Mesothelial cell of epicardium (in vitro differentiated cells): ENCODE measurements around the gene ZFAND3. TPM values are rescaled to one million over a fixed set of nuclear protein-coding genes. Genes with fewer than 3 reads are reported as not detected.
"Not testable (repeated sequence)": the region's sequence is repeated elsewhere in the genome, so short reads cannot be mapped to it uniquely, and the experiment has no call there.

Experiments
- DNase-seq, 2 experiments: peaks; one replicate each; pipeline ENCODE4 v3.0.0; 2021; ENCODE audit warnings: low spot score in 2 of 2; ENCODE audit not compliant: unreplicated experiment in 2 of 2
- H3K27ac Mint-ChIP-seq: 2 replicates; pipeline ENCODE4 v1.8.0; 2021; ENCODE audit warnings: mixed read lengths
- H3K27me3 Mint-ChIP-seq: 2 replicates; pipeline ENCODE4 v1.8.0; 2021; ENCODE audit warnings: low read depth, mixed read lengths
- H3K36me3 Mint-ChIP-seq: 2 replicates; pipeline ENCODE4 v1.8.0; 2021; ENCODE audit warnings: mixed read lengths
- H3K4me1 Mint-ChIP-seq: 2 replicates; pipeline ENCODE4 v1.8.0; 2021; ENCODE audit warnings: mixed read lengths
- H3K4me3 Mint-ChIP-seq: 2 replicates; pipeline ENCODE4 v1.8.0; 2021; ENCODE audit warnings: mild to moderate bottlenecking, moderate library complexity, mixed read lengths
- H3K9me3 Mint-ChIP-seq: 2 replicates; pipeline ENCODE4 v1.8.0; 2021; ENCODE audit warnings: mixed read lengths
- total RNA-seq: library from RNA; stranded (reverse); gene quantifications from 3 replicates; pipeline ENCODE4 v1.2.1, GENCODE V29; 2021
- TF ChIP-seq, protein P1 (sequence below): fragments of 200-600 bp; sonication (generic); IDR thresholded peaks from one replicate; pipeline ENCODE4 v1.5.0; 2021; ENCODE audit warnings: antibody characterized with exemption; ENCODE audit not compliant: unreplicated experiment

Gene ZFAND3
- total RNA-seq, 1 donor from 2014 or later, result 81.2 TPM

DNA sequence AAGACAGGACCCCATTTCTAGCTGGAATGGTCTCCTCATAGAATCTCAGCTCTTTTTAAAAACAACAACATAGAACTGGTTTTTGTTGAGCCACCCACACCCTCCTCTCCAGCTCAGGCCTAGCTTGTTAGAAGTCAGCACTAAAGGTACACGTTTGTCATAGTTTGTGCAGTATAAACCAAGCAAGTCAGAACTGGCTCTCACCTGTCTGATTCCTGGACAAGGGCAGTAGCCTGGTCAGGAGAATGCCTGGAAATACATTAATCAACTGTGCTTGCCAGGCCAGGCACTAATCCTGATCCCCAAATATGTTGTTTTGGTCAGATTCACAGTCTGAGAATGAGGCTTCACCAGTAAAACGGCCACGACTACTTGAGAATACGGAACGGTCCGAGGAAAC, 296.7 kb downstream of the ZFAND3 start:
- H3K27me3 Mint-ChIP-seq, result no peaks in the 10 kb centered on the region
- no peak overlapping the region for H3K27ac Mint-ChIP-seq
- H3K9me3 Mint-ChIP-seq, result no peaks in the 10 kb centered on the region
- peaks cover 24% of the 10 kb centered on the region for H3K4me1 Mint-ChIP-seq
- TF ChIP-seq, protein P1, sequence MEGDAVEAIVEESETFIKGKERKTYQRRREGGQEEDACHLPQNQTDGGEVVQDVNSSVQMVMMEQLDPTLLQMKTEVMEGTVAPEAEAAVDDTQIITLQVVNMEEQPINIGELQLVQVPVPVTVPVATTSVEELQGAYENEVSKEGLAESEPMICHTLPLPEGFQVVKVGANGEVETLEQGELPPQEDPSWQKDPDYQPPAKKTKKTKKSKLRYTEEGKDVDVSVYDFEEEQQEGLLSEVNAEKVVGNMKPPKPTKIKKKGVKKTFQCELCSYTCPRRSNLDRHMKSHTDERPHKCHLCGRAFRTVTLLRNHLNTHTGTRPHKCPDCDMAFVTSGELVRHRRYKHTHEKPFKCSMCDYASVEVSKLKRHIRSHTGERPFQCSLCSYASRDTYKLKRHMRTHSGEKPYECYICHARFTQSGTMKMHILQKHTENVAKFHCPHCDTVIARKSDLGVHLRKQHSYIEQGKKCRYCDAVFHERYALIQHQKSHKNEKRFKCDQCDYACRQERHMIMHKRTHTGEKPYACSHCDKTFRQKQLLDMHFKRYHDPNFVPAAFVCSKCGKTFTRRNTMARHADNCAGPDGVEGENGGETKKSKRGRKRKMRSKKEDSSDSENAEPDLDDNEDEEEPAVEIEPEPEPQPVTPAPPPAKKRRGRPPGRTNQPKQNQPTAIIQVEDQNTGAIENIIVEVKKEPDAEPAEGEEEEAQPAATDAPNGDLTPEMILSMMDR, result no peak
- no peak for DNase-seq
- no peak overlapping the region for H3K4me3 Mint-ChIP-seq
- peaks cover 6% of the 10 kb centered on the region for H3K36me3 Mint-ChIP-seq

GRCh38 chr6:38117281-38117680, 297.8 kb downstream of the ZFAND3 start:
- Mint-ChIP-seq H3K9me3 (no peaks in the 10 kb centered on the region), H3K27ac (no peak overlapping the region), H3K36me3 (peaks cover 10% of the 10 kb centered on the region), H3K27me3 (no peaks in the 10 kb centered on the region), H3K4me3 (no peak overlapping the region), H3K4me1 (peaks cover 26% of the 10 kb centered on the region)
- no peak for DNase-seq
- TF ChIP-seq, protein P1, result no peak

DNA sequence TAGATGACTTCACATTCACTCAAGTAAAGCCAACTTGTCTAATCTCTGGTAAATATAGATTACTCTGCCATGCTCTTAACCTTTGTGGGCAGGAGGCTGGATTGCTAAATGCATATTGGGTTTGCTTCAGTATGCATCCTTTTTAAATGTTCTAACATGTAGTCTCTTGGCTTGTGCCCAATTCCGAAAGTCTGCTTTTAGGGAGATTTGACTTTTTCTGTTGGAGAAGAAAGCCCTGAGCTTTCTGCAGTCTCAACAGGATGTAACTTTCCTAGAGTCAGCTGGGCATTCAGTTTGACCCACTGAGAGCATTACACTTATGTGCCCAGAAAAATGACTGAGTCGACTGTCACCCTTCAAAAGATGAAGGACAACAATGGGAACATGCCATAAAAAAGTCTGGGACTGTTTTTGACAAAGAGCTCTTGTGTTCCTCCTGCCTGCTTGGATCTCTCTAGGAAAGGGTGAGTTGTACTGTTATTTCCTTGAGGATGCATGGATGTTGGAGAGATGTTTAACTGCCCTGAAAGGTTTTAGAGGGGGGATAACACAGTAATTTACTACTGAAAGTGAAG, 299.4 kb downstream of the ZFAND3 start:
- peaks cover 22% of the 10 kb centered on the region for H3K36me3 Mint-ChIP-seq
- no peak for DNase-seq
- no peaks in the 10 kb centered on the region for H3K9me3 Mint-ChIP-seq
- H3K4me3 Mint-ChIP-seq, result no peak overlapping the region
- H3K27ac Mint-ChIP-seq, result peak overlapping the region; percentile 19
- no peaks in the 10 kb centered on the region for H3K27me3 Mint-ChIP-seq
- peaks cover 23% of the 10 kb centered on the region for H3K4me1 Mint-ChIP-seq
- TF ChIP-seq, protein P1, result no peak

DNA sequence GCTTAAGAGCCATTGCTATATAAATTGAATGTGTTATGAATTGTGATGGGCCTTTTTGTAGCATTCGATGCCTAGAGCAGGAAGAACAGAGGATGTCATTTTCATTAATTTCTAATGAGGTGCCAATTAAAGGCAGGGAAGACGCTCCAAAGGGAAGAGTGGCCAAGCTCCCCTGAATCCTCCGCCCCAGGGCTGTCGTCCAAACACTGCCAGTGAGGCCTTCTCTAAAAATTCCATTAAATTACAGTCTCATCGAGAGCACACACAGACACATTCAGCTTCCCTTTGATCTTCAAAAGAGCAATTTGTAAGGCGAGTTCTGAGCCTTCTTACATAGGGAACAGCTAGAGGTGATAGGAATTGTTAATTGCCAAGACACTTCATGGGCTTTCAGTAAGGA, 300.0 kb downstream of the ZFAND3 start:
- H3K4me3 Mint-ChIP-seq, result no peak overlapping the region
- peaks cover 20% of the 10 kb centered on the region for H3K4me1 Mint-ChIP-seq
- no peaks in the 10 kb centered on the region for H3K27me3 Mint-ChIP-seq
- TF ChIP-seq, protein P1, result no peak
- DNase-seq, result no peak
- H3K36me3 Mint-ChIP-seq, result peaks cover 22% of the 10 kb centered on the region
- H3K9me3 Mint-ChIP-seq, result no peaks in the 10 kb centered on the region
- H3K27ac Mint-ChIP-seq, result peak overlapping the region; percentile 19

- Mint-ChIP-seq H3K9me3 (peaks cover 31% of the 10 kb centered on the region), H3K4me1 (peaks cover 12% of the 10 kb centered on the region), H3K36me3 (peaks cover 58% of the 10 kb centered on the region)
- not testable (repeated sequence) for H3K4me3 Mint-ChIP-seq, DNase-seq, H3K27ac Mint-ChIP-seq, H3K27me3 Mint-ChIP-seq
Observed at GRCh38 chr6:38124224-38124926, 304.8 kb downstream of the ZFAND3 start.

- Mint-ChIP-seq H3K27me3 (no peaks in the 10 kb centered on the region), H3K4me3 (no peak overlapping the region), H3K27ac (no peak overlapping the region), H3K9me3 (peaks cover 47% of the 10 kb centered on the region), H3K36me3 (peaks cover 63% of the 10 kb centered on the region), H3K4me1 (no peaks in the 10 kb centered on the region)
- DNase-seq, result no peak
- TF ChIP-seq, protein P1, result no peak
Observed at GRCh38 chr6:38127284-38127683, 307.8 kb downstream of the ZFAND3 start.
